ENCODE results near the gene CCNT1. TPM values are rescaled to one million over a fixed set of nuclear protein-coding genes. Genes with fewer than 3 reads are reported as not detected.

The CCNT1 gene
- total RNA-seq, 1 experiment from 2014 or later, result 50.0 TPM

DNA sequence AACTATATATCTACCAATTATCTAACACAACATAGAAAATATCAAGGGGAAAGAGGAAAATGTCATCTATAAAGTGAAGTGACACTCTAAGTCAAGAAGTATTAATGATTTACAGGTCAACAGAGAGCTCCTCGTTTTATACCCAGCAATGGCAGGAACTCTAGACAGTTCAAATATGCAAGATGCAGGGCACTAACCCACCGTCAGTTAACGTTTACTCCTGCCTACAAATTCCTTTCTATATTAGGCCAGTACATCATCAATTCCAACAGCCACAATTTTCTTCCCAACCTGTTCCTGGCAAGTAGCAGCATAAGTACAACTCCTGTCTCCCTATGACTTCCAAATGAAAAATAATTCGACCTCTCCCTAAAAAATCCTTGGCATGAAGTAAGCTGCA is 25.5 kb downstream of the CCNT1 start:
- no peak for DNase-seq (ENCODE audit: low read depth, low spot score)
- CTCF ChIA-PET, result no interaction called here
- H3K9me3 ChIP-seq (ENCODE audit: control insufficient read depth, insufficient read depth, low read depth, low read length), result no peaks in the 10 kb centered on the region
- in situ Hi-C loops (cut with HindIII; ENCODE audit: low pct_unique_long_range_greater_than_20kb, low sequenced_read_pairs), result no loop called here
- POLR2A ChIA-PET, result no interaction called here
- H3K27me3 ChIP-seq (ENCODE audit: control insufficient read depth, insufficient read depth, low read length), result no peaks in the 10 kb centered on the region
- BruUV-seq (replicated peaks), result no TSS peak
- intact Hi-C loops (cut with micrococcal nuclease; ENCODE audit: unreplicated experiment), result no loop called here
- no peak for ATAC-seq
- peaks cover 36% of the 10 kb centered on the region; the same call in 1 of the 2 replicates for H3K36me3 ChIP-seq (ENCODE audit: control insufficient read depth, insufficient read depth, low read length)
- no peak overlapping the region for H3K4me3 ChIP-seq (ENCODE audit: low read depth in 2 of 2, low read length in 2 of 2)
- TF ChIP-seq SIN3A (IDR thresholded peaks at IDR 0.05; ENCODE audit: borderline replicate concordance, insufficient read depth, low read depth, low read length) (no peak), POLR2AphosphoS5 (IDR thresholded peaks at IDR 0.05; ENCODE audit: low read depth, low read length) (no peak)
- TF ChIP-seq, protein P1, sequence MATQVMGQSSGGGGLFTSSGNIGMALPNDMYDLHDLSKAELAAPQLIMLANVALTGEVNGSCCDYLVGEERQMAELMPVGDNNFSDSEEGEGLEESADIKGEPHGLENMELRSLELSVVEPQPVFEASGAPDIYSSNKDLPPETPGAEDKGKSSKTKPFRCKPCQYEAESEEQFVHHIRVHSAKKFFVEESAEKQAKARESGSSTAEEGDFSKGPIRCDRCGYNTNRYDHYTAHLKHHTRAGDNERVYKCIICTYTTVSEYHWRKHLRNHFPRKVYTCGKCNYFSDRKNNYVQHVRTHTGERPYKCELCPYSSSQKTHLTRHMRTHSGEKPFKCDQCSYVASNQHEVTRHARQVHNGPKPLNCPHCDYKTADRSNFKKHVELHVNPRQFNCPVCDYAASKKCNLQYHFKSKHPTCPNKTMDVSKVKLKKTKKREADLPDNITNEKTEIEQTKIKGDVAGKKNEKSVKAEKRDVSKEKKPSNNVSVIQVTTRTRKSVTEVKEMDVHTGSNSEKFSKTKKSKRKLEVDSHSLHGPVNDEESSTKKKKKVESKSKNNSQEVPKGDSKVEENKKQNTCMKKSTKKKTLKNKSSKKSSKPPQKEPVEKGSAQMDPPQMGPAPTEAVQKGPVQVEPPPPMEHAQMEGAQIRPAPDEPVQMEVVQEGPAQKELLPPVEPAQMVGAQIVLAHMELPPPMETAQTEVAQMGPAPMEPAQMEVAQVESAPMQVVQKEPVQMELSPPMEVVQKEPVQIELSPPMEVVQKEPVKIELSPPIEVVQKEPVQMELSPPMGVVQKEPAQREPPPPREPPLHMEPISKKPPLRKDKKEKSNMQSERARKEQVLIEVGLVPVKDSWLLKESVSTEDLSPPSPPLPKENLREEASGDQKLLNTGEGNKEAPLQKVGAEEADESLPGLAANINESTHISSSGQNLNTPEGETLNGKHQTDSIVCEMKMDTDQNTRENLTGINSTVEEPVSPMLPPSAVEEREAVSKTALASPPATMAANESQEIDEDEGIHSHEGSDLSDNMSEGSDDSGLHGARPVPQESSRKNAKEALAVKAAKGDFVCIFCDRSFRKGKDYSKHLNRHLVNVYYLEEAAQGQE (IDR thresholded peaks at IDR 0.05; ENCODE audit: insufficient read depth in 1 of 2, low read depth in 2 of 2, low read length in 1 of 2), result no peak
- H3K4me1 ChIP-seq (ENCODE audit: control insufficient read depth, insufficient read depth, low read length), result no peaks in the 10 kb centered on the region
- no peak overlapping the region for H3K27ac ChIP-seq (ENCODE audit: low read length)

DNA sequence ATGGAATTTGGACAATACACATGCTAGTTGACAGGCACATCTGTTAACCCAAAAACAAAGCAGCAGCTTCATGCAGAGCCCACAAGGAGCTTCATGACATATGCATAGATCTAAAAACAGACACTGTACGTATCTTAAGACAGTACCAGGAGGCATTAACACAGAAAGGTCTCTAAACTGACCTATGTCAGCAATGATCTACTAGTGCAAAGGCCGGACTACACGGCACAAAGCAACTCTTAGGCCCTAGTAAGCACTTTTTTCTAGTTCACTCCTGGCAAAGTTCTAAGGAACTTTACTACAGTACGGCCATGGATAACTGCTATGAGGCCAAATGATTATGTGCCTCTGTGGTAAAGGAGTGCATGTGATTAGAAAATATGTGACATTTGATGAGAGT is 26.1 kb downstream of the CCNT1 start:
- intact Hi-C loops (cut with micrococcal nuclease; ENCODE audit: unreplicated experiment) (no loop called here), in situ Hi-C loops (cut with HindIII; ENCODE audit: low pct_unique_long_range_greater_than_20kb, low sequenced_read_pairs) (no loop called here)
- Histone ChIP-seq H3K9me3 (ENCODE audit: control insufficient read depth, insufficient read depth, low read depth, low read length) (no peaks in the 10 kb centered on the region), H3K27me3 (ENCODE audit: control insufficient read depth, insufficient read depth, low read length) (no peaks in the 10 kb centered on the region), H3K4me3 (ENCODE audit: low read depth in 2 of 2, low read length in 2 of 2) (no peak overlapping the region), H3K4me1 (ENCODE audit: control insufficient read depth, insufficient read depth, low read length) (no peaks in the 10 kb centered on the region), H3K27ac (ENCODE audit: low read length) (no peak overlapping the region), H3K36me3 (ENCODE audit: control insufficient read depth, insufficient read depth, low read length) (peaks cover 32% of the 10 kb centered on the region; the same call in 1 of the 2 replicates)
- ATAC-seq (no peak), DNase-seq (ENCODE audit: low read depth, low spot score) (no peak)
- BruUV-seq (replicated peaks), result no TSS peak
- TF ChIP-seq SIN3A (IDR thresholded peaks at IDR 0.05; ENCODE audit: borderline replicate concordance, insufficient read depth, low read depth, low read length) (no peak), POLR2AphosphoS5 (IDR thresholded peaks at IDR 0.05; ENCODE audit: low read depth, low read length) (no peak)
- TF ChIP-seq, protein P2, sequence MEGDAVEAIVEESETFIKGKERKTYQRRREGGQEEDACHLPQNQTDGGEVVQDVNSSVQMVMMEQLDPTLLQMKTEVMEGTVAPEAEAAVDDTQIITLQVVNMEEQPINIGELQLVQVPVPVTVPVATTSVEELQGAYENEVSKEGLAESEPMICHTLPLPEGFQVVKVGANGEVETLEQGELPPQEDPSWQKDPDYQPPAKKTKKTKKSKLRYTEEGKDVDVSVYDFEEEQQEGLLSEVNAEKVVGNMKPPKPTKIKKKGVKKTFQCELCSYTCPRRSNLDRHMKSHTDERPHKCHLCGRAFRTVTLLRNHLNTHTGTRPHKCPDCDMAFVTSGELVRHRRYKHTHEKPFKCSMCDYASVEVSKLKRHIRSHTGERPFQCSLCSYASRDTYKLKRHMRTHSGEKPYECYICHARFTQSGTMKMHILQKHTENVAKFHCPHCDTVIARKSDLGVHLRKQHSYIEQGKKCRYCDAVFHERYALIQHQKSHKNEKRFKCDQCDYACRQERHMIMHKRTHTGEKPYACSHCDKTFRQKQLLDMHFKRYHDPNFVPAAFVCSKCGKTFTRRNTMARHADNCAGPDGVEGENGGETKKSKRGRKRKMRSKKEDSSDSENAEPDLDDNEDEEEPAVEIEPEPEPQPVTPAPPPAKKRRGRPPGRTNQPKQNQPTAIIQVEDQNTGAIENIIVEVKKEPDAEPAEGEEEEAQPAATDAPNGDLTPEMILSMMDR (IDR thresholded peaks at IDR 0.05), result no peak
- TF ChIP-seq, protein P1 (IDR thresholded peaks at IDR 0.05; ENCODE audit: insufficient read depth in 1 of 2, low read depth in 2 of 2, low read length in 1 of 2), result no peak
- ChIA-PET CTCF (no interaction called here), POLR2A (no interaction called here)
